Keratinocyte (primary cell): ENCODE measurements around the gene ZNF438.

Experiments used
- EZH2 ChIP-seq: IDR thresholded peaks from one replicate; pipeline ENCODE4 v1.6.1; 2012; ENCODE audit warnings: inconsistent platforms, mild to moderate bottlenecking, low read length, moderate library complexity
- TF ChIP-seq, protein P1 (sequence below), 3 experiments: IDR thresholded peaks in 1 of 3; conservative IDR thresholded peaks in 1 of 3; optimal IDR thresholded peaks in 1 of 3; 2 replicates in 2 of 3; 3 replicates in 1 of 3; pipeline versions ENCODE3 to v1.5.1; 2011; ENCODE audit warnings: low read length in 3 of 3, mild to moderate bottlenecking in 3 of 3, moderate library complexity in 2 of 3, control low read depth in 1 of 3, inconsistent platforms in 1 of 3; ENCODE audit not compliant: insufficient read depth in 2 of 3; ENCODE audit errors: extremely low read depth in 1 of 3

GRCh38 chr10:31025142-31025541 lies 6.5 kb downstream of the ZNF438 start:
- TF ChIP-seq, protein P1, sequence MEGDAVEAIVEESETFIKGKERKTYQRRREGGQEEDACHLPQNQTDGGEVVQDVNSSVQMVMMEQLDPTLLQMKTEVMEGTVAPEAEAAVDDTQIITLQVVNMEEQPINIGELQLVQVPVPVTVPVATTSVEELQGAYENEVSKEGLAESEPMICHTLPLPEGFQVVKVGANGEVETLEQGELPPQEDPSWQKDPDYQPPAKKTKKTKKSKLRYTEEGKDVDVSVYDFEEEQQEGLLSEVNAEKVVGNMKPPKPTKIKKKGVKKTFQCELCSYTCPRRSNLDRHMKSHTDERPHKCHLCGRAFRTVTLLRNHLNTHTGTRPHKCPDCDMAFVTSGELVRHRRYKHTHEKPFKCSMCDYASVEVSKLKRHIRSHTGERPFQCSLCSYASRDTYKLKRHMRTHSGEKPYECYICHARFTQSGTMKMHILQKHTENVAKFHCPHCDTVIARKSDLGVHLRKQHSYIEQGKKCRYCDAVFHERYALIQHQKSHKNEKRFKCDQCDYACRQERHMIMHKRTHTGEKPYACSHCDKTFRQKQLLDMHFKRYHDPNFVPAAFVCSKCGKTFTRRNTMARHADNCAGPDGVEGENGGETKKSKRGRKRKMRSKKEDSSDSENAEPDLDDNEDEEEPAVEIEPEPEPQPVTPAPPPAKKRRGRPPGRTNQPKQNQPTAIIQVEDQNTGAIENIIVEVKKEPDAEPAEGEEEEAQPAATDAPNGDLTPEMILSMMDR (optimal IDR thresholded peaks at IDR 0.05 in 1 of 3, IDR thresholded peaks at IDR 0.05 in 1 of 3, conservative IDR thresholded peaks at IDR 0.05 in 1 of 3; ENCODE audit: extremely low read depth in 1 of 3, insufficient read depth in 2 of 3, low read length in 3 of 3): no peak
- no peak for TF ChIP-seq EZH2
